GM18870 (cell line): ENCODE results near the gene LEMD3.
"Not testable (repeated sequence)": the region's sequence is repeated elsewhere in the genome, so short reads cannot be mapped to it uniquely, and the experiment has no call there.

Source experiments
- ATAC-seq: cut with Tn5 transposase; IDR thresholded peaks from one replicate; pipeline ENCODE4 v1.9.1; 2021; ENCODE audit warnings: moderate library complexity; ENCODE audit not compliant: unreplicated experiment

The LEMD3 gene

GRCh38 chr12:65276916-65277530, 107.6 kb downstream of the LEMD3 start:
- ATAC-seq: no peak

- no peak for ATAC-seq
These were observed 108.7 kb downstream of the LEMD3 start for GRCh38 chr12:65277994-65278575.

GRCh38 chr12:65278576-65279368, 109.4 kb downstream of the LEMD3 start, which contains the start of gene MSRB3:
Gene MSRB3, plus strand, starts transcription at chr12:65278683. Its CDS starts 29,897 bp downstream, at chr12:65308580.
- ATAC-seq: no peak

- ATAC-seq: no peak
These were observed 110.2 kb downstream of the LEMD3 start for GRCh38 chr12:65279369-65280112.

- no peak for ATAC-seq
These were observed 110.9 kb downstream of the LEMD3 start for GRCh38 chr12:65280306-65280705.

- ATAC-seq: no peak
These were observed 113.5 kb downstream of the LEMD3 start for GRCh38 chr12:65282840-65283239.

- not testable (repeated sequence) for ATAC-seq
These were observed 116.1 kb downstream of the LEMD3 start for GRCh38 chr12:65285532-65285931.

GRCh38 chr12:65287426-65287825, 118.0 kb downstream of the LEMD3 start:
- no peak for ATAC-seq

GRCh38 chr12:65292241-65292640, 122.9 kb downstream of the LEMD3 start:
- no peak for ATAC-seq

- ATAC-seq: no peak
These were observed 124.4 kb downstream of the LEMD3 start for GRCh38 chr12:65293735-65294134.

- no peak for ATAC-seq
These were observed 125.4 kb downstream of the LEMD3 start for GRCh38 chr12:65294641-65295262.

GRCh38 chr12:65296508-65297265, 127.3 kb downstream of the LEMD3 start:
- ATAC-seq: no peak
